Esophagus squamous epithelium (tissue), 4 donors: ENCODE data around the gene SPATA13.

ENCODE experiments used
- POLR2A ChIP-seq, 4 donors: fragments of 450-650 bp; IDR thresholded peaks; one replicate each; pipeline ENCODE4 v1.6.1; 2017; ENCODE audit warnings: antibody characterized with exemption in 4 of 4, mild to moderate bottlenecking in 4 of 4, moderate library complexity in 3 of 4
- TF ChIP-seq, protein P1 (sequence below), 6 experiments: fragments of 450-650 bp in 4 of 6; fragments of 200-600 bp in 2 of 6; sonication (generic) in 2 of 6; IDR thresholded peaks; one replicate each; pipeline ENCODE4 v1.5.1; 2016 to 2019; ENCODE audit warnings: antibody characterized with exemption in 6 of 6, mild to moderate bottlenecking in 4 of 6, moderate library complexity in 4 of 6

DNA sequence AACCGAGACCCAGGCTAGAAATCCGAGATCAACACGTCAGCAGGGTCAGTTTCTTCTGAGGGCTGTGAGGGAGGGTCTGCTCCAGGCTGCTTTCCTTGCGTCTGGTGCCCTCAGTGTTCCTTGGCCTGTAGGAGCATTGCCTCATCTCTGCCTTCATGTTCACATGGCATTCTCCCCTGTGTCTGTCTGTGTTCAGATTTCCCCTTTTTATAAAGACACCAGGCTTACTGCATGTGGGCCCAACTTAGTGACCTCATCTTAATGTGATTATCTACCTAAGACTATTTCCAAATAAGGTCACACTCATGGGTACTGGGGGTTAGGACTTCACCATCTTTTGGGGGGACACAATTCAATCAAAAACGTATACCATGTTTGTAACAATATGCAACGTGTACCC lies 91.6 kb downstream of the SPATA13 start:
- no peak for TF ChIP-seq POLR2A (IDR thresholded peaks at IDR 0.05)
- TF ChIP-seq, protein P1, sequence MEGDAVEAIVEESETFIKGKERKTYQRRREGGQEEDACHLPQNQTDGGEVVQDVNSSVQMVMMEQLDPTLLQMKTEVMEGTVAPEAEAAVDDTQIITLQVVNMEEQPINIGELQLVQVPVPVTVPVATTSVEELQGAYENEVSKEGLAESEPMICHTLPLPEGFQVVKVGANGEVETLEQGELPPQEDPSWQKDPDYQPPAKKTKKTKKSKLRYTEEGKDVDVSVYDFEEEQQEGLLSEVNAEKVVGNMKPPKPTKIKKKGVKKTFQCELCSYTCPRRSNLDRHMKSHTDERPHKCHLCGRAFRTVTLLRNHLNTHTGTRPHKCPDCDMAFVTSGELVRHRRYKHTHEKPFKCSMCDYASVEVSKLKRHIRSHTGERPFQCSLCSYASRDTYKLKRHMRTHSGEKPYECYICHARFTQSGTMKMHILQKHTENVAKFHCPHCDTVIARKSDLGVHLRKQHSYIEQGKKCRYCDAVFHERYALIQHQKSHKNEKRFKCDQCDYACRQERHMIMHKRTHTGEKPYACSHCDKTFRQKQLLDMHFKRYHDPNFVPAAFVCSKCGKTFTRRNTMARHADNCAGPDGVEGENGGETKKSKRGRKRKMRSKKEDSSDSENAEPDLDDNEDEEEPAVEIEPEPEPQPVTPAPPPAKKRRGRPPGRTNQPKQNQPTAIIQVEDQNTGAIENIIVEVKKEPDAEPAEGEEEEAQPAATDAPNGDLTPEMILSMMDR (IDR thresholded peaks at IDR 0.05) = no peak
